MCF 10A (cell line): Measurements from ENCODE around the gene TOMM40L. TPM values are rescaled to one million over a fixed set of nuclear protein-coding genes. Genes with fewer than 3 reads are reported as not detected.
"Not testable (repeated sequence)": the region's sequence is repeated elsewhere in the genome, so short reads cannot be mapped to it uniquely, and the experiment has no call there.

Source experiments
- BruUV-seq: library from RNA; stranded (reverse); fragments of 400-500 nt; replicated peaks from 2 replicates; lab custom pipeline; 2021; lab: Mats Ljungman, UMichigan
- CTCF ChIA-PET: fragments of 300-600 bp; sonication (Branson Sonifier 250); formaldehyde crosslinking; extraction: SDS; loops from one replicate; lab custom pipeline; 2021; ENCODE audit warnings: antibody characterized with exemption, inconsistent platforms; lab: Yijun Ruan, JAX
- POLR2A ChIA-PET: fragments of 300-600, 350-650 bp; sonication (Branson Sonifier 250); formaldehyde crosslinking; extraction: SDS; loops from one replicate; lab custom pipeline; 2020; ENCODE audit warnings: antibody characterized with exemption, inconsistent platforms; lab: Yijun Ruan, JAX
- DNase-seq: peaks from one replicate; pipeline ENCODE4 v3.0.0-alpha.2; 2018; ENCODE audit not compliant: unreplicated experiment
- H3K27ac Mint-ChIP-seq: one replicate; pipeline ENCODE4 v1.8.0; 2022; ENCODE audit warnings: mild to moderate bottlenecking, low read depth, mixed read lengths; ENCODE audit not compliant: unreplicated experiment
- H3K27me3 Mint-ChIP-seq: one replicate; pipeline ENCODE4 v1.8.0; 2022; ENCODE audit warnings: mixed read lengths; ENCODE audit not compliant: insufficient read depth, unreplicated experiment
- H3K36me3 Mint-ChIP-seq: one replicate; pipeline ENCODE4 v1.8.0; 2022; ENCODE audit warnings: mild to moderate bottlenecking, moderate library complexity, mixed read lengths; ENCODE audit not compliant: insufficient read depth, unreplicated experiment
- H3K4me1 Mint-ChIP-seq: one replicate; pipeline ENCODE4 v1.8.0; 2022; ENCODE audit warnings: mixed read lengths; ENCODE audit not compliant: insufficient read depth, unreplicated experiment
- H3K4me3 Mint-ChIP-seq: one replicate; pipeline ENCODE4 v1.8.0; 2022; ENCODE audit warnings: mild to moderate bottlenecking, moderate library complexity, mixed read lengths; ENCODE audit not compliant: unreplicated experiment
- H3K9me3 Mint-ChIP-seq: one replicate; pipeline ENCODE4 v1.8.0; 2022; ENCODE audit warnings: mixed read lengths; ENCODE audit not compliant: unreplicated experiment
- CTCF ChIP-seq: fragments of 200-600 bp; IDR thresholded peaks from one replicate; pipeline ENCODE4 v1.8.0; 2022; ENCODE audit warnings: antibody characterized with exemption, mild to moderate bottlenecking; ENCODE audit not compliant: unreplicated experiment
- intact Hi-C: fragments of 100-400 bp; cut with micrococcal nuclease; formaldehyde crosslinking; loops from 2 replicates; pipeline ENCODE4 v1.14.1; 2022
- total RNA-seq: library from RNA; stranded (reverse); gene quantifications from 2 replicates; pipeline ENCODE4 v1.2.3, GENCODE V29; 2022

Gene TOMM40L
- total RNA-seq, 1 experiment from 2014 or later, result 12.3 TPM

DNA sequence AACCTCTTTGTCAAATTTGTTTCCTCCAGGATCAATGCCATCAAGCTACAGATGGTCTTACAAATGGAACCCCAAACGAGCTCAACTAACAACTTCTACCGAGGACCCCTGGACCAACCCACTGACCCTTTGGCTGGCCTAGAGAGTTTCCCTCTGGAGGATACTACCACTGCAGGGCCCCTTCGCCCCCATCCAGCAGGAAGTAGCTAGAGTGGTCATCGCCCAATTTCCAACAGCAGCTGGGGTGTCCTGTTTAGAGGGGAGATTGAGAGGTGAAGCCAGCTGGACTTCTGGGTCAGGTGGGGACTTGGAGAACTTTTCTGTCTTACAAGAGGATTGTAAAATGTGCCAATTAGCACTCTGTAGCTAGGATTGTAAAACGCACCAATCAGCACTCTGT, 31.2 kb downstream of the TOMM40L start:
- H3K27ac Mint-ChIP-seq, intact Hi-C loops, H3K36me3 Mint-ChIP-seq, BruUV-seq, H3K4me1 Mint-ChIP-seq, H3K4me3 Mint-ChIP-seq, POLR2A ChIA-PET: not testable (repeated sequence)
- peak; percentile 25 for DNase-seq
- Mint-ChIP-seq H3K9me3 (peaks cover 24% of the 10 kb centered on the region), H3K27me3 (peaks cover 44% of the 10 kb centered on the region)
- CTCF ChIA-PET, result interaction anchor here (1.3 to 6.2 kb wide), 3 partner anchors 9 to 34 kb away, joined by 3 to 46 read pairs (median 21); partner anchors contain the start of gene TOMM40L

DNA sequence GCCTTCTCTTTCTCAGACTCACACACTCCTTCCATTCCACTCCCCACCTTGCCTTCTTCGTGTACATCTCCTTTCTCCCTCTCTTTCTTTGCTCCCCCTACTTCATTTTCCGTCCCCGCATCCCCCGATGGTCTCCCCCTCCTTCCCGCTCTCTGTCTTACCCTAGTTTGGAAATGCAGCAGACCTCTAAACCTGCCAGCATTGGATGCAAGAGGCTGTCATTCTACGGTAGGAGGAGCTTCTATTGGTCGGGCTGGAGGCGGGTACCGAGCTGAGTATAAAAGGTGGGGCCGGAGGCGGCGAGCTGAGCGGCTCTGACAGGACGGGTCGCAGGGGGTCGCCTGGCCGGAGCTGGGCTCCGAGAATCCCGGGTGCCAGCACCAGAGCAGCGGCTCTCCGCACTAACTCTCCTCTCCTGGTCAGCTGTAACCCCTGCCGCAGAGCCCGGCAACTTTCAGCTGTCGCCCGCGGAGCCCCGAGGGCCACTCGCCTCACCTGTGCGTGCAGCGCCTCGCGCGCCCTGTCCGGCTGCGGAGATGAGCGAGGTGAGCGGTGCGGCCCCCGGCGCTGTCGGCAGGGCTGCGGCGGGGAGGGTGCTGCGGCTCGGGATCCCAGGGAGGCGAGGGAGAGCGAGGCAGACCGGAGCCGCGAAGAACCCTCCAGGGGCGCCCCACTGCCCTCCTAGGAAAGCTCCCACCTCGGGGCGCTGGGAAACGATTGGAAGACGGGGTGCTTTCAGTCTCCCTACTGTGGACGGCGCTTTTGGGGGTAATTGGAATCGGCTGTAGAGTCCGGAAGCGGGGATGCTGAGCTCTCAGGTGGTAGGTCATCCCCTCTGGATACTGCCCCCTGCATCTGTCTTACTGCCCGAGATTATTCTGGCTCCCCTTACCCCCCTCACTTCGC, 32.8 kb downstream of the TOMM40L start, which contains the start of gene PCP4L1:
PCP4L1 (plus strand) TSS at position 307 of the 906 bp plus-strand sequence; CDS start at position 537, 230 bp downstream.
- H3K36me3 Mint-ChIP-seq, result no peaks in the 10 kb centered on the region
- CTCF ChIA-PET, result interaction anchor here (0.6 to 6.2 kb wide), 8 partner anchors 10 to 57 kb away, joined by 3 to 46 read pairs (median 4); partner anchors contain the start of genes NDUFS2 and TOMM40L
- BruUV-seq, result no TSS peak

DNA sequence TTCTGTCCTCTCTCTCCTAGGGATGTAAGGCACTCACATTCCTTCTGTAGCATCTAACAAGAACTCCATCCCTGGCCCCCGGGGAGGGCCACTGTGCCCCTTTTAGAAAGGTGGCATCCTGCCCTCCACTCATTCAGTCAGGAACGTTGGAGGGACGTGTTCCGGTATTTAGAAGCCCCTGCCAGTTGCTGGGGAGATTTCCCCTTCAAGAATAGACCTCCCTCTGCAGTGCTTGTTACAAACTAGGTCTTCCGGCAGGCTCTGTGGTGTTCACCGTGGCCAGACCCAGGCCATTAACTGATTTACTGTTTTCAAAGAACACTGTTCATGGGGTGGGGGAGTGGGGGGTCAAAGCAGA, 33.5 kb downstream of the TOMM40L start:
- H3K4me3 Mint-ChIP-seq, result peak overlapping the region; percentile 50
- H3K36me3 Mint-ChIP-seq, result no peaks in the 10 kb centered on the region
- DNase-seq, result no peak
- no TSS peak for BruUV-seq
- H3K27me3 Mint-ChIP-seq, result peaks cover 50% of the 10 kb centered on the region
- ChIA-PET POLR2A (interaction anchor here (1.1 to 1.2 kb wide), 2 partner anchors 10 to 120 kb away, joined by 3 to 6 read pairs; no protein-coding TSS in a partner anchor), CTCF (interaction anchor here (1.1 to 6.2 kb wide), 4 partner anchors 12 to 40 kb away, joined by 3 to 46 read pairs (median 13); partner anchors contain the start of gene TOMM40L)
- H3K27ac Mint-ChIP-seq, result no peak overlapping the region
- no peak for TF ChIP-seq CTCF
- H3K4me1 Mint-ChIP-seq, result no peaks in the 10 kb centered on the region
- H3K9me3 Mint-ChIP-seq, result peaks cover 24% of the 10 kb centered on the region
- intact Hi-C loops, result no loop called here

More for the DNA sequence above, 32.8 kb downstream of the TOMM40L start, which contains the start of gene PCP4L1:
- Mint-ChIP-seq H3K9me3 (peaks cover 24% of the 10 kb centered on the region), H3K27ac (no peak within 1 kb of the TSS), H3K4me1 (no peaks in the 10 kb centered on the region), H3K4me3 (peak within 1 kb of the TSS; percentile 50), H3K27me3 (peaks cover 50% of the 10 kb centered on the region)
- DNase-seq, result peak; percentile 56
- POLR2A ChIA-PET, result interaction anchor here (1.1 to 1.2 kb wide), 2 partner anchors 11 to 121 kb away, joined by 3 to 6 read pairs; no protein-coding TSS in a partner anchor
- intact Hi-C loops, result no loop called here
- TF ChIP-seq CTCF, result no peak

GRCh38 chr1:161259765-161260164, 33.9 kb downstream of the TOMM40L start:
- CTCF ChIA-PET, result interaction anchor here (0.6 to 6.2 kb wide), 4 partner anchors 31 to 67 kb away, joined by 3 to 46 read pairs (median 13); partner anchors contain the start of gene TOMM40L

More at GRCh38 chr1:161259765-161260164, 33.9 kb downstream of the TOMM40L start:
- Mint-ChIP-seq H3K27ac (no peak overlapping the region), H3K36me3 (no peaks in the 10 kb centered on the region), H3K4me3 (no peak overlapping the region), H3K4me1 (no peaks in the 10 kb centered on the region), H3K27me3 (peaks cover 50% of the 10 kb centered on the region), H3K9me3 (peaks cover 24% of the 10 kb centered on the region)
- POLR2A ChIA-PET, result interaction anchor here (0.7 to 1.2 kb wide), 3 partner anchors 10 to 120 kb away, joined by 3 to 6 read pairs (median 3); no protein-coding TSS in a partner anchor
- intact Hi-C loops, result no loop called here
- no peak for TF ChIP-seq CTCF
- no peak for DNase-seq
- BruUV-seq, result no TSS peak
